Spleen (tissue), 11 donors: ENCODE results near the gene AFF1. TPM values are rescaled to one million over a fixed set of nuclear protein-coding genes. Genes with fewer than 3 reads are reported as not detected.
A peak's percentile ranks its signal among the peaks of the same experiment; 100 is the strongest.

Experiments used
- DNase-seq: peaks from one replicate; pipeline ENCODE4 v3.0.0-alpha.2; 2020
- H3K27ac ChIP-seq, 8 donors: fragments of 200-600 bp; sonication (generic) in 7 of 8; 1 replicate in 4 of 8; 2 replicates in 4 of 8; pipeline versions ENCODE4 v1.5.0 to v1.8.0; 2016 to 2021; ENCODE audit warnings: inconsistent platforms in 4 of 8, mild to moderate bottlenecking in 4 of 8, moderate library complexity in 1 of 8
- H3K27me3 ChIP-seq, 7 donors: fragments of 200-600 bp; sonication (generic) in 6 of 7; replicated peaks in 1 of 7; 1 replicate in 4 of 7; 2 replicates in 3 of 7; pipeline versions ENCODE4 v1.5.0 to v1.8.0; 2016 to 2021; ENCODE audit warnings: inconsistent platforms in 3 of 7, mild to moderate bottlenecking in 1 of 7
- H3K36me3 ChIP-seq, 6 donors: fragments of 200-600 bp; sonication (generic) in 5 of 6; 1 replicate in 4 of 6; 2 replicates in 2 of 6; pipeline versions ENCODE4 v1.5.0 to v1.8.0; 2016 to 2021; ENCODE audit warnings: inconsistent platforms in 2 of 6
- H3K4me1 ChIP-seq, 6 donors: fragments of 200-600 bp; sonication (generic) in 5 of 6; 1 replicate in 3 of 6; 2 replicates in 3 of 6; pipeline versions ENCODE4 v1.5.0 to v1.8.0; 2016 to 2021; ENCODE audit warnings: inconsistent platforms in 3 of 6
- H3K4me3 ChIP-seq, 8 donors: fragments of 200-600 bp; sonication (generic) in 7 of 8; 1 replicate in 4 of 8; 2 replicates in 4 of 8; pipeline versions ENCODE4 v1.5.0 to v1.8.0; 2016 to 2021; ENCODE audit warnings: inconsistent platforms in 4 of 8, mild to moderate bottlenecking in 4 of 8, moderate library complexity in 2 of 8
- H3K9me3 ChIP-seq, 8 donors: fragments of 200-600 bp; sonication (generic) in 7 of 8; 1 replicate in 4 of 8; 2 replicates in 4 of 8; pipeline versions ENCODE4 v1.5.0 to v1.8.0; 2016 to 2021; ENCODE audit warnings: inconsistent platforms in 4 of 8
- CTCF ChIP-seq, 11 experiments: fragments of 200-600 bp in 7 of 11; fragments of 450-650 bp in 4 of 11; sonication (generic) in 4 of 11; IDR thresholded peaks in 8 of 11; conservative IDR thresholded peaks in 3 of 11; 1 replicate in 7 of 11; 2 replicates in 4 of 11; pipeline versions ENCODE4 v1.4.0 to v1.8.0; 2016 to 2021; ENCODE audit warnings: antibody characterized with exemption in 11 of 11, inconsistent platforms in 4 of 11, mild to moderate bottlenecking in 1 of 11
- POLR2A ChIP-seq, 3 donors: fragments of 450-650 bp; IDR thresholded peaks; one replicate each; pipeline ENCODE4 v1.5.1; 2017; ENCODE audit warnings: antibody characterized with exemption in 3 of 3, mild to moderate bottlenecking in 1 of 3
- POLR2AphosphoS5 ChIP-seq, 3 donors: sonication (generic); formaldehyde crosslinking; IDR thresholded peaks; one replicate each; pipeline ENCODE4 v1.5.1; 2017; ENCODE audit warnings: antibody characterized with exemption in 3 of 3
- WGBS, 5 donors: extraction: QIAGEN DNeasy Blood & Tissue Kit in 3 of 5; methylation state at CpG; one replicate each; pipeline versions ENCODE4 v1.1.5 to v1.1.7; 2013 to 2018; 5-methylcytosine and 5-hydroxymethylcytosine counted together
- intact Hi-C: fragments of 100-400 bp; cut with DNase I; formaldehyde crosslinking; loops from one replicate; pipeline ENCODE4 v1.15.0; 2023; ENCODE audit warnings: low total_unique reads
- polyA plus RNA-seq, 3 donors: library from polyadenylated mRNA; stranded (reverse); fragments of 200-250 nt; gene quantifications; one replicate each; pipeline ENCODE4 v1.2.1, GENCODE V29; 2013
- total RNA-seq, 7 donors: library from RNA; depleted of rRNA in 3 of 7; stranded (reverse); fragments of >200 nt in 3 of 7; fragmentation: NEBNext Ultra II Directional in 4 of 7; extraction: Animal tissue kit (Norgen Biotek cat#: 25700) in 4 of 7; gene quantifications; one replicate each; pipeline versions ENCODE4 v1.1.0 to v1.2.1, GENCODE V29; 2016 to 2021
- donor health status: healthy with polysubstance abuse.
- donor health status: DM: no; HTN: no; CAD: no; lungs with moderate emphysema.
- donor health status: DM: no; HTN: no; CAD: no.
- donor health status: Bipolar disorder and iron deficiency.
- donor health status: healthy.
- donor health status: DM: no; HTN: no; CAD: no.
- donor health status: DM: yes; HTN: yes; CAD: no.

Gene AFF1
- total and polyA plus RNA-seq, 10 donors, result 4.4 to 119 (median 80.8) TPM

GRCh38 chr4:87109945-87110344, 175.1 kb downstream of the AFF1 start:
- no peak for DNase-seq
- Histone ChIP-seq H3K36me3 (peaks cover 2 to 97% (median 35%) of the 10 kb centered on the region in 6 donors), H3K4me3 (no peak overlapping the region), H3K9me3 (no peaks in the 10 kb centered on the region), H3K4me1 (peaks cover 0 to 15% (median 0%) of the 10 kb centered on the region in 6 donors), H3K27ac (no peak overlapping the region), H3K27me3 (no peaks in the 10 kb centered on the region)
- 97 to 100% (median 100%) methylated on average over 1 of the region's 1 CpG for WGBS, 5 donors
- TF ChIP-seq POLR2A (IDR thresholded peaks at IDR 0.05), result no peak
- TF ChIP-seq POLR2AphosphoS5 (IDR thresholded peaks at IDR 0.05), result no peak
- TF ChIP-seq CTCF (IDR thresholded peaks at IDR 0.05 in 8 of 11, conservative IDR thresholded peaks at IDR 0.05 in 3 of 11), result no peak
- intact Hi-C loops, result no loop called here

- no peak for DNase-seq
- Histone ChIP-seq H3K27ac (no peak overlapping the region), H3K4me3 (no peak overlapping the region), H3K27me3 (no peaks in the 10 kb centered on the region), H3K4me1 (peaks cover 0 to 15% (median 0%) of the 10 kb centered on the region in 6 donors), H3K9me3 (no peaks in the 10 kb centered on the region), H3K36me3 (peaks cover 2 to 97% (median 50%) of the 10 kb centered on the region in 6 donors)
- intact Hi-C loops, result no loop called here
- TF ChIP-seq CTCF (IDR thresholded peaks at IDR 0.05 in 8 of 11, conservative IDR thresholded peaks at IDR 0.05 in 3 of 11), result no peak
- no peak for TF ChIP-seq POLR2AphosphoS5 (IDR thresholded peaks at IDR 0.05)
- no peak for TF ChIP-seq POLR2A (IDR thresholded peaks at IDR 0.05)
- 74 to 87% (median 82%) methylated on average over 4 of the region's 4 CpGs for WGBS, 5 donors
Observed at GRCh38 chr4:87112063-87112462, 177.3 kb downstream of the AFF1 start.

DNA sequence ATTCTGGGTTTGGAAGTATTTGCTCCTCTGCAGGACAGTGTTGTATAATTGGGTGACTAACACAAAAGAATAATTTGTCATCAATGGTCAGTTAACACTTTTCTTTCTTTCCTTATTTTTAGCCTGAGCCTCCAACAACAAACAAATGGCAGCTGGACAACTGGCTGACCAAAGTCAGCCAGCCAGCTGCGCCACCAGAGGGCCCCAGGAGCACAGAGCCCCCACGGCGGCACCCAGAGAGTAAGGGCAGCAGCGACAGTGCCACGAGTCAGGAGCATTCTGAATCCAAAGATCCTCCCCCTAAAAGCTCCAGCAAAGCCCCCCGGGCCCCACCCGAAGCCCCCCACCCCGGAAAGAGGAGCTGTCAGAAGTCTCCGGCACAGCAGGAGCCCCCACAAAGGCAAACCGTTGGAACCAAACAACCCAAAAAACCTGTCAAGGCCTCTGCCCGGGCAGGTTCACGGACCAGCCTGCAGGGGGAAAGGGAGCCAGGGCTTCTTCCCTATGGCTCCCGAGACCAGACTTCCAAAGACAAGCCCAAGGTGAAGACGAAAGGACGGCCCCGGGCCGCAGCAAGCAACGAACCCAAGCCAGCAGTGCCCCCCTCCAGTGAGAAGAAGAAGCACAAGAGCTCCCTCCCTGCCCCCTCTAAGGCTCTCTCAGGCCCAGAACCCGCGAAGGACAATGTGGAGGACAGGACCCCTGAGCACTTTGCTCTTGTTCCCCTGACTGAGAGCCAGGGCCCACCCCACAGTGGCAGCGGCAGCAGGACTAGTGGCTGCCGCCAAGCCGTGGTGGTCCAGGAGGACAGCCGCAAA, 179.6 kb downstream of the AFF1 start:
- TF ChIP-seq POLR2A (IDR thresholded peaks at IDR 0.05) (no peak), POLR2AphosphoS5 (IDR thresholded peaks at IDR 0.05) (peak in 2 of 3 donors; percentile 29 to 73), CTCF (IDR thresholded peaks at IDR 0.05 in 8 of 11, conservative IDR thresholded peaks at IDR 0.05 in 3 of 11) (no peak)
- Histone ChIP-seq H3K36me3 (peaks cover 2 to 97% (median 47%) of the 10 kb centered on the region in 6 donors), H3K4me3 (no peak overlapping the region), H3K27ac (no peak overlapping the region), H3K9me3 (no peaks in the 10 kb centered on the region), H3K27me3 (no peaks in the 10 kb centered on the region), H3K4me1 (peaks cover 0 to 2% (median 0%) of the 10 kb centered on the region in 6 donors)
- intact Hi-C loops, result no loop called here
- 93 to 95% (median 94%) methylated on average over 15 to 24 of the region's 24 CpGs for WGBS, 5 donors
- no peak for DNase-seq

DNA sequence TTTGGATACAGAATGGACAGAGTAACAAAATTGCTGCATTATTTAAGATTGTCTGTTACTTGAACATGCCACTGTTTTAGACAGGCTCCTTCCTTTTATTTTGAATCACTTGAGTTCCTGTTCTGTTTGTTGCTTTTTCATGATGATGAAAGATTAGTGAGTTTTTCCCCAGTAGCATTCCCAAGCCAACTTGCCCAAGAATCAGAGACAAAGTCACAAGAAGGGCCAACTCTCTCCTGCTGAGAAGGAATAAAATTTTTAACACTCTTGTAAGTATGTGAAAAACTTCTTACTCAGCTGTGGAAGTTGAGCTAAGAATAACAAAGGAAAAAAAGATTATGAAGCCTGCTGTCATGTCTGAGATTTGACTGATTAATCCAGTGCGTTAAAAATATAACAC, 181.4 kb downstream of the AFF1 start:
- Histone ChIP-seq H3K36me3 (peaks cover 2 to 100% (median 46%) of the 10 kb centered on the region in 6 donors), H3K4me1 (peaks cover 0 to 20% (median 10%) of the 10 kb centered on the region in 6 donors), H3K27ac (no peak overlapping the region), H3K27me3 (no peaks in the 10 kb centered on the region), H3K9me3 (no peaks in the 10 kb centered on the region), H3K4me3 (no peak overlapping the region)
- WGBS, 5 donors, result 93 to 98% (median 97%) methylated on average over 1 of the region's 1 CpG
- intact Hi-C loops, result no loop called here
- no peak for DNase-seq
- no peak for TF ChIP-seq POLR2AphosphoS5 (IDR thresholded peaks at IDR 0.05)
- no peak for TF ChIP-seq CTCF (IDR thresholded peaks at IDR 0.05 in 8 of 11, conservative IDR thresholded peaks at IDR 0.05 in 3 of 11)
- TF ChIP-seq POLR2A (IDR thresholded peaks at IDR 0.05), result no peak
